Epidermal melanocyte (primary cell): ENCODE results near the gene CLDN5.

ENCODE experiments used
- DNase-seq: peaks from one replicate; pipeline ENCODE4 v3.0.0; 2011; ENCODE audit warnings: low spot score; ENCODE audit not compliant: insufficient read length

Gene CLDN5

DNA sequence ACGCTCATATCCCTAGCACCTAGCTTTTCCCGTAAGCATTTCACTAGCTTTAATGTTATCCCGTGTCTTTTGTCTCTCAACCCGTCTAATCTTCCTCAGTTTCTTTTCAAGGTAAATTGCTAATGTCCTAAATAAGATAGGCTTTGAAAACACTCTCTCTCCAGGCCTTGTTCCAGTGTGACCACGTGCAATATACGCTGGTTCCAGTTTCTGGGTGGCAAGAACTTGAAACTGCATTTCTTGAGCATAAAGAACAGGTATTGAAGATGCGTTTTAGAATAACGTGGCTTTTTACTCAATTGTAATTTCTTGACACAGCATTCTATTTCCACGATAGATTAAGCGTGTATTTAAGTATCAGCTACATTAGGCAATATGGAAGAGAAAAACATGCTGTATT lies 43.4 kb downstream of the CLDN5 start:
- no peak for DNase-seq

GRCh38 chr22:19480173-19480568 lies 44.0 kb downstream of the CLDN5 start:
- DNase-seq, result no peak

GRCh38 chr22:19479355-19480172 lies 44.6 kb downstream of the CLDN5 start, which contains the start of gene CDC45:
Gene CDC45 (plus strand): TSS chr22:19479920. CDS start chr22:19479969, 49 bp downstream.
- DNase-seq, result peak; percentile 97

GRCh38 chr22:19478901-19479354 lies 45.3 kb downstream of the CLDN5 start, which contains the start of gene UFD1:
Gene UFD1 (minus strand): TSS chr22:19479193. CDS start chr22:19479085, 108 bp downstream.
- peak; percentile 79 for DNase-seq

DNA sequence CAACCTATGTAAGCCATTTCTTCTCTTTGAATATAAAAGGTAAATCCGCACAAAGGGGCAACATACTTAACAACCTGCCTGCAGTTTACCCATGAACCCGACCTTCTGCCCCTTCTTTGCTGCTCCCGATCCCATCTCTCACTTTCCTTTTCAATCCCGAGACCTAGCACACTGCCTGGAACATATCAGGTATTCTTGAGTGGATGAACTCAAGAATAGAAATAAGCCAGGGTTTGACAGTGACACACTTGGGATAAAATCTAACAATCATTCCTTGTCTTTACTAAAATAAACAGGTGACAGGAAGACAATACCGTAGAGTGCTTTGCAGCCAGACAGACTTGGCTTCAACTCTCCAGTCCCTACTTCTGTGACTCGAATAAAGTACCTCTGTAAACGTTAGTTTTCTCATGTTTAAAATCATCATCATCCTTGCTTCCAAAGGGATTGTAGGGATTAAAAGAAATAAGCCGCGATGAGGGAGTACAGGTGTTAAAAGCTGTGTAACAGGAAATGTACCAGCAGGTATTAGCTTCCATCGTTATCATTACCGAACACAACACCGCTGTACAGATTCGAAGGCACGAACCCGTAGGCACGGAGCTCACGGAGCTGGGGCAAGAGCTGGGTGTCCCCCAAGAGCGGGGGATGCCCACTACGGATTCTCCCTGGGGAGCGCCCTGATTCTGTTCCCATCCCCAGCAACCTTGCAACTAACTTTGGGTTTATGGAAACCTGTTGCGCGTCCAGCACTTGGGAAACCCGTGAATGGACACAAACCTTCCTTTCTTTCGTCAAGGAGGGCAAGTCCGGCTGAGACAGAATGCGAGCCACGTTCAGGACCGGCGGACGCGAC lies 45.9 kb downstream of the CLDN5 start:
- no peak for DNase-seq

- no peak for DNase-seq
Measured at GRCh38 chr22:19477321-19478044, 46.7 kb downstream of the CLDN5 start.

- no peak for DNase-seq
Measured at GRCh38 chr22:19476023-19476422, 48.2 kb downstream of the CLDN5 start.

- no peak for DNase-seq
Measured at GRCh38 chr22:19473578-19473977, 50.6 kb downstream of the CLDN5 start.
